GM19463 (cell line): ENCODE data around the gene NUP155.
"Not testable (repeated sequence)": the region's sequence is repeated elsewhere in the genome, so short reads cannot be mapped to it uniquely, and the experiment has no call there.

ENCODE experiments used
- ATAC-seq: cut with Tn5 transposase; IDR thresholded peaks from one replicate; pipeline ENCODE4 v1.9.1; 2021; ENCODE audit warnings: mild to moderate bottlenecking, moderate library complexity; ENCODE audit not compliant: unreplicated experiment

NUP155 gene

DNA sequence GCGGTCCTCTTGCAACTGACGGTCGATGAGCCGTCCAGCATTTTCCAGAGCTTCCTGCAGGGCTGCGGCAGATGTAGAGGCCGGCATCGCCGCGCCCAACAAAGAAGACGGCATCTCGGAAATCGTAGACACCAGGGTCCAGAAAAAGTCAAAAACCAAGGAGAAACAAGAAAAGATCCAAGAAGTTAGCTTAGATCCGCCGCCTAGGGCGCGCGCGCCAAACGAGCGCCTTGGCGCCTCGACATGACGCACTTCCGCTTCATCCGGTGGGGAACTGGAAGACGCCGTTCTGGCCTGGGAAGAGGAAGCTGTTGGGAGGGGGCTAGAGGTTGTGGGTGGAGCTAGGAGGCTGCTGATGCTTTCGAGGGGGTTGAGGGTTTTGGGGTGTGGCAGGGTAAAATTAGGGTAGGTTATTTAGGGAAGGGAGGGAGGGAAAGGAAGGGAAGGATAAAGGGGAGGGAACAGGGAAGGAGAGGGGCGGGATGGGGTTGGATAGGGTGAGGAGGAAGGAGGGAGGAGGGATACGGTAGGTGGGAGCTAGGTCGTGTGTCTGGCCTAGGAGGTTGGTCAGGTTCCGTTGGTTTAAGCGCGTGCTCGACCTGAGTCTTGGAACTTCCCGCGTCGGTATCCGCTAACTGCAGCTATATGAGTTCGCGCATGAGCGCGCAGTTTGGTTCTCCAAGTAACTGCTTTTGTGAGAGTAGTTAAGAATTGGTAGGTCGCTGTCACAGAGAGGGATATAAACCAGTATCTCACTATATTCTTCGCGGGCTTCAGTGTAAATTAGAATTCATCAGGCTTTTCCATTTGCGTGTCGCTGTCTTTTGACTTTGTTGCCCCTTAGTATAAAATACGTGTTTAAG, at the start of gene NUP155:
Gene NUP155, minus strand, starts transcription at position 243 of the 863 bp plus-strand sequence. Its CDS starts 129 bp downstream, at position 114.
- peak; percentile 95 for ATAC-seq

DNA sequence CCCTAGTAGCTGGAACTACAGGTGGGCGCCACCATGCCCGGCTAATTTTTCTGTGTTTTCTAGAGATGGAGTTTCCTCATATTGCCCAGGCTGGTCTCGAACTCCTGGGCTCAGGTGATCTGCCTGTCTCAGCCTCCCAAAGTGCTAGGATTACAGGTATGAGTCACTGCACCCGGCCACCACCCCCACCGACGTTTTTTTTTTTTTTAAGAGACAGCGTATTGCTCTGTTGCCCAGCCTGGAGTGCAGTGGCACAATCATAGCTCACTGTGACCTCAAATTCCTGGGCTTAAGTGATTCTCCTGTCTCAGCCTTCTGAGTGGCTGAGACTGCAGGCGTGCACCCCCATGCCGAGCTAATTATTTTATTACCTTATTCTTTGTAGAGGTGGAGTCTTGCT, 46.4 kb upstream of the NUP155 start:
- ATAC-seq, result no peak

DNA sequence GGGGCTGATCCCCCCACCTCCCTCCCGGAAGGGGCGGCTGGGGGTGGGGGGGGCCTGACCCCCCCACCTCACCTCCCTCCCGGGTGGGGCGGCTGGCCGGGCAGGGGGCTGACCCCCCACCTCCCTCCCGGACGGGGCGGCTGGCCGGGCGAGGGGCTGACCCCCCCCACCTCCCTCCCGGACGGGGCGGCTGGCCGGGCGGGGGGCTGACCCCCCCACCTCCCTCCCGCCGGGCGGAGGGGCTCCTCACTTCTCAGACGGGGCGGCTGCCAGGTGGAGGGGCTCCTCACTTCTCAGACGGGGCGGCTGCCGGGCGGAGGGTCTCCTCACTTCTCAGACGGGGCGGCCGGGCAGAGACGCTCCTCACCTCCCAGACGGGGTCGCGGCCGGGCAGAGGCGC, 44.5 kb upstream of the NUP155 start:
- ATAC-seq, result not testable (repeated sequence)

DNA sequence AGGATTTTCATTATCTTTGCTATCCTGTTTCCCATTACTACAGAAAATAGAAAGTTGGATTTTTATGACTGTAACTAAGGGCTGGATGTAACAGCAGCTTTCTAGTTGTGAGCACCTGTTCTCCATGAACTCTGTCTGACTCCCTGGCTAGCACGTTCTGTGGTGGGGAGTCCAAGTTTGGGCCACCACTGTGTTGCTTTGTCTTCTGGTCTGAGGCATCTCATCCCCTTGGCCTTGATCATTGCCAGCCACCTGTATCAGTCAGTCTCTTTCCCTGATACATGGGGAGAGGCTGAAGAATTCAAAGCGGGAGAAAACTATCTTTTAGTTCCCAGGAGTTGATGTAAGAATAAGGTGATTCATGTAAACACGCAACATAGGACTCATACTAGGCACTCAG, 41.6 kb upstream of the NUP155 start:
- ATAC-seq, result no peak

DNA sequence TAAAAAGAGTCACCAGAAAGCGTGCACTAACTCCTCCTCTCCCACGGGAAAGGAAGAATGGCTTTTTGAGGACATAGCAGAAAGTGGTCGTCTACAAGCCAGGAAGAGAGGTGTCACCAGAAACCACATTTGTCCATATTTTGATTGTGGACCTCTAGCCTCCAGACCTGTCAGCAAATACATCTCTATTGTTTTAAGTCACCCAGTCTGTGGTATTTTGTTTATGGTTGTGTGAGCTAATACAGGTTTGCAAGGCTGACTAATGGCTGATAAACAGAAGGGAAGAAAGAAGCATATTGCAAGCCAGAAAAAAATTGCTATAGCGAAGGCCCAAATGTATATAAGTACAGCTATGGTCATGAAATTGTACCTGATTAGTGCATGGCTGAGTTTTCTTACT, 29.6 kb upstream of the NUP155 start:
- no peak for ATAC-seq

DNA sequence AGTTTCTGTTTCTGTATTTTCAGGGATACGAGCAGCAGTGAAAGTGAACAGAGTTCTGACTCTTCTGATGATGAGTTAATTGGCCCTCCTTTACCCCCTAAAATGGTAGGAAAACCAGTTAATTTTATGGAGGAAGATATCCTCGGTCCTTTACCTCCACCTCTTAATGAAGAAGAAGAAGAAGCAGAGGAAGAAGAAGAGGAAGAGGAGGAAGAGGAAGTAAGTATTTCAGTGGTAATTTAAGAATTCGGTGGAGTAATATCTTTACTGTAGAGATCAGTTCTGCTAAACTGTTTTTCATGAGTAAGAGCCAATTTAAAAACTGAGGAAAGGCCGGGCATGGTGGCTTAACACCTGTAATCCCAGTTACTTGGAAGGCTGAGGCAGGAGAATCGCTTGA, 25.4 kb upstream of the NUP155 start:
- ATAC-seq, result no peak

DNA sequence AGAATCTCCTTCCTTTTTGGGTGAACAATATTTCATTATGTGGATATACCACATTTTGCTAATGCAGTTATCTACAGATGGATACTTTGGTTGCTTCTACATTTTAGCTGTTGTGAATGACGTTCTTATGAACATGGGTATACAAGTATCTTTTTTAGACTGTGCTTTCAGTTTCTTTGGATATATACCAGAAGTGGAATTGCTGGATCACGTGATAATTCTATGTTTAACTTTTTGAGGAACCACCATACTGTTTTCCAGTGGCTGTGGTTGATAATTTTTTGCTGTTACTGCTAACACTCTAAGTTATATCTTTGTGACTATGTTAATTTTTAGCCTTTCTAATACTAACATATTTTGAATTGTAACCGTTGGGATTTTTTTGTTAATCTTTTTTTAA, 20.7 kb upstream of the NUP155 start:
- ATAC-seq, result no peak

DNA sequence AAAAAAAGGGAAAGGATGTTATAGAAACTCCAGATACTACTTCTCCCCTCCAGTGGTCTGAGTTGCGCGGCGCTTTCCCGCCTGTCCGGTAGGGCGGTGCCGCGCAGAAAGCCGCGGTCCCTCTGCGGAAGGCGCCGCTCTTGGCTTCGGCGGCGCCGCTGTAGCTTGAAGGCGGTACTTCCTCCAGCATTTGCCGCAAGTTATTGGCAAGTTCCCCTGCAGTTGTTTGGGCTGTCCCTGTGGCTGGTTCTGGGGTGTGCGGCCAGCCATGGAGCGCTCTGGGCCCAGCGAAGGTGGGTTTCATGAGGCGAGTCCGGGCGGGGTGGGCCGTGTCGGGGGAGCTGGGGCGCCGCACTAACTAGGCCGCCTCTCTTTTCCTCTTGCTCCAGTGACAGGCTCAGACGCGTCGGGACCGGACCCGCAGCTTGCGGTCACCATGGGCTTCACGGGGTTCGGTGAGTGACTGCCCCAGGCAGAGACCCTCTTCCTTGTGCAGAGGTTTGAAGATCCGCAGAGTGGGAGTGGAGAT, 8.3 kb upstream of the NUP155 start, which contains the start of gene WDR70:
Gene WDR70, plus strand, starts transcription at position 219 of the 529 bp plus-strand sequence. Its CDS starts 50 bp downstream, at position 269.
- peak; percentile 99 for ATAC-seq

DNA sequence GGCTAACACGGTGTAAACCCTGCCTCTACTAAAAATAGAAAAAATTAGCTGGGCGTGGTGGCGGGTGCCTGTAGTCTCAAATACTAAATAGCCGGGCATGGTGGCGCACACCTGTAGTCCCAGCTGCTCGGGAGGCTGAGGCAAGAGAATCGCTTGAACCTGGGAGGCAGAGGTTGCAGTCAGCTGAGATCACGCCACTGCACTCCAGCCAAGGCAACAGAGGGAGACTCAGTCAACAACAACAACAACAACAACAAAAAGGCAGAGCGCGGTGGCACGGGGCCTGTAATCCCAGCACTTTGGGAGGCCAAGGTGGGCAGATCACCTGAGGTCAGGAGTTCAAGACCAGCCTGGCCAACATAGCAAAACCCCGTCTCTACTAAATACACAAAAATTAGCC, 7.2 kb upstream of the NUP155 start:
- ATAC-seq, result not testable (repeated sequence)

DNA sequence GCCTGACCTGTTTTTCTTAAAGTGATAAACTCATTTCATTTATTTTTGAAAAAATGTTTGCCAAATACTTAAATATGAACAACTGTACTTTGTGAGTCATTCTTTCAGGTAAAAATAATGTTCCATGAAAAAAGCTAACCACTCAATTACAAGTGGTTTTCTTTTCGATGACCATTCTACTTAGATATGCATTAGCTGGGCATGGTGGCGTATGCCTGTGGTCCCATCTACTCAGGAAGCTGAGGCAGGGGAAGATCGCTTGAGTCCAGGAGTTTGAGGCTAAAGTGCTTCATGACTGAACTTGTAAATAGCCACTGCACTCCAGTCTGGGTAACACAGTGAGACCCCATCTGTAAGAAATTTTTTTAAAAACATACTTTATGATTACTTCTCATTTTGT, 4.2 kb upstream of the NUP155 start:
- ATAC-seq, result no peak

DNA sequence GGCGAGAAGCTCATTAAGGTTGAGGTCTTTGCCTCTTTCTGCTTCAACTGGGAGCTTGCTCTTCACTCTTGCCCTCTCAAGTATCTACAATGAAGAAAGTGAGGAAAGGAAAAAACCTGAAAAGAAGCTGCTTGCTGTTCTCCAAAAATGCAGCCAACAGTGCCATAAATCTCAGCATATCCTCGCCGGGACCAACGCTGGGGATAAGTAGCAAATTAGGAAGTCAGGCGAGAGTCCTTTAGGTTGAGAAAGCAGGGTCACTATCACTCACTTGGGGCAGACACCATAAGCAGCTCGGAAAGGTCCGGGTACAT, 399 bp downstream of the NUP155 start:
- no peak for ATAC-seq

DNA sequence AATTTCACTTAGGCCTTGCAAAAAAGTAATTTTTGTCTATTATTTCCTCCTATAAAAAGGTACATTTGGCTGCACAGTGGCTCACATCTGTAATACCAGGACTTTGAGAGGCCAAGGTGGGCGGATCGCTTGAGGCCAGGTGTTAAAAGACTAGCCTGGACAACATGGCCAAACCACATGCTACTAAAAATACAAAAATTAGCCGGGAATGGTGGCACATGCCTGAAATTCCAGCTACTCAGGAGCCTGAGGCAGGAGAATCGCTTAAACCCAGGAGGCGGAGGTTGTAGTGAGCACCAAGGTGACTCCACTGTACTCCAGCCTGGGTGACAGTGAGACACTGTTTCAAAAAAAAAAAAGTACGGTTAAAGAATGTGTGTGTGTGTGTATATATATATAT, 15.7 kb downstream of the NUP155 start:
- ATAC-seq, result no peak

DNA sequence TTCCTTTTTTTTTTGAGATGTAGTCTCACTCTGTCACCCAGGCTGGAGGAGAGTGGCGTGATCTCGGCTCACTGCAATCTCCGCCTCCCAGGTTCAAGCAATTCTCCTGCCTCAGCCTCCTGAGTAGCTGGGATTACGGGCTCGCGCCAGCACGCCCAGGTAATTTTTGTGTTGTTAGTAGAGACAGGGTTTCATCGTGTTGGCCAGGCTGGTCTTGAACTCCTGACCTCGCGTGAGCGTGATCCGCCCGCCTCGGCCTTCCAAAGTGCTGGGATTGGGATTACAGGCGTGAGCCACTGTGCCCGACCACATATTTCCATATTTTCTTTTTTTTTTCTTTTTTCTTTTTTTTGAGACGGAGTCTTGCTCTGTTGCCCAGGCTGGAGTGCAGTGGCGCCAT, 28.2 kb downstream of the NUP155 start:
- not testable (repeated sequence) for ATAC-seq

DNA sequence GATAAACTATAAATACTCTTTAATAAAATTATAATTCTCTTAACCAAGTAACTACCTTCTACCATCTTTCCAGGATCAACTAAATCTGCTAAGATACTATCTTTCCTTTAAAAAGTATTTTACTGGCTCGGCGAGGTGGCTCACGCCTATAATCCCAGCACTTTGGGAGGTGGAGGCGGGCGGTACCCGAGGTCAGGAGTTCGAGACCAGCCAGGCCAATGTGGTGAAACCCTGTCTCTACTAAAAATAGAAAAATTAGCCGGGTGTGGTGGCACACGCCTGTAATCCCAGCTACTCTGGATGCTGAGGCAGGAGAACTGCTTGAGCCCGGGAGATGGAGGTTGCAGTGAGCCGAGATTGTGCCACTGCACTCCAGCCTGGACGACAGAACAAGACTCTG, 36.2 kb downstream of the NUP155 start:
- not testable (repeated sequence) for ATAC-seq

DNA sequence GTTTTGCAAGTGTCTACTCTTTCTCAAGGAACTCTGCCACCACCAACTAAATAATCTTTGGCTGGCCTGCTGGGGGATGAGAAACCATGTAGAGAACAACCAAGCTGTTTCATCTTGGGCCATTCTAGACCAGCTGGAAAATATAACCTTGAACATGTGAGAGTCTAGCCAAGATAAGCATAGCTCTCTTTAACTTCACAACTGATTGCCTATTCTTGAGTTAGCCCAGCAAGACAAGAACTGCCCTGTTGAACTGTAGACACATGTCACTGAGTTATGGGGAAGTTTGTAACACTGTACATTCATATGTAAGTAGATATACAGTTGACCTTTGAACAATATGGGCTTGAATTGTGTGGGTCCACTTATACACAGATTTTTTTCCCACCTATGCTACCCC, 44.4 kb downstream of the NUP155 start:
- no peak for ATAC-seq

DNA sequence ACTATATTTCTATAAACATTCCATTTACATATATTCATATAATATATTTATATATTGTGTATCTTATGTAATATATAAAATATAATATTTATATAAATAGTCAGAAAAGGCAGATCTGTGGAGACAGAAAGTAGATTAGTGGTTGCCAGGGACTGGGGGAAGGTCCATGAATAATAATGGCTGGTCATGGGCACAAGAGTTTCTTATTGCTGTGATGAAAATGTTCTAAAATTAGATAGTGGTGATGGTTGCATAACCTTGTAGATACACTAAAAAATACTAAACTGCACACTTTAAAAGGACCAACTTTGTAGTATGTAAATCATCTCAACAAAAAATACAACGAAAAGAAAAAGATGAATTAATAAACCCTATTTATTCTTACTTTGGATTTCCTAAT, 47.3 kb downstream of the NUP155 start:
- no peak for ATAC-seq

DNA sequence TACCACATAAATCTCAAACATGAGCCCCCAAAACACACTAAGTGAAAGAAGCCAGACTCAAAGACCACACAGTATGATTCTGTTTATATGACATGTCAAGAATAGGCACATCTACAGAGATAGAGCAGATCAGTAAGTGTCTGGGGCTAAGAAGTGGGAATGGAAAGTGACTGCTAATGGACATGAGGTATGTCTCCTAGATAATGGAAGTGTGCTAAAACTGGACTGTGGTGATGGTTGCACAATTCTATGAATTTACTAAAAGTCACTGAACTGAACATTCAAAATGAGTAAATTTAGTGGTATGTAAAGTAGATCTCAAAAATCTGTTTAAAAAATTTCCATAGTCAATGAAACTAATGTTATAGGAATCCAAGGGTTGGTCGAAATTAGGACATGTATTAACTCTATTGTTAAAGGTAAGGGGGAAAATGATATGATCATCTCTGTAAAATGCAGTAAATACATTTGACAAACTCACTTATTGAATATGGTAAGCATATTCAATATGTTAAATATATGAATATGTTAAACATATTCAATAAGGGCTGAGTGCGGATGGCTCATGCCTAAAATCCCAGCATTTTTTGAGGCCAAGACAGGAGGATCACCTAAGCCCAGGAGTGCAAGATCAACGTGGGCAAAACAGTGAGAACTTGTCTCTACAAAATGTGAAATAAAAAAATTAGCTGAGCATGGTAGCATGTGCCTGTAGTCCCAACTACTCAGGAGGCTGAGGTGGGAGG, 51.7 kb downstream of the NUP155 start:
- ATAC-seq, result no peak

DNA sequence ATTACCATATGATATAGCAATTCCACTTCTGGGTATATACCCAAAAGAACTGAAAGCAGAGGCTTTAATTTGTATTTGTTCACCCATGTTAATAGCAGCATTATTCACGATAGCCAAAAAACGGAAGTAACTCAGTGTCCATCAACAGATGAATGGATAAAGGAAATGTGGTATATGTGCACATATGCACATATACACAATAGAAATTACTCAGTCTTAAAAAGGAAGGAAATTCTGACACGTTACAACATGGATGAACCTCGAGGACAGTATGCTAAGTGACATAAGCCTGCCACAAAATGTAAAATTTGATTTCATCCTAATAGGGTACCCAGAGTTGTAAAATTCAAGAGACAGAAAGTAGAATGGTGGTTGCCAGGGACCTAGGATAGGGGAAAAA, 54.9 kb downstream of the NUP155 start:
- no peak for ATAC-seq

DNA sequence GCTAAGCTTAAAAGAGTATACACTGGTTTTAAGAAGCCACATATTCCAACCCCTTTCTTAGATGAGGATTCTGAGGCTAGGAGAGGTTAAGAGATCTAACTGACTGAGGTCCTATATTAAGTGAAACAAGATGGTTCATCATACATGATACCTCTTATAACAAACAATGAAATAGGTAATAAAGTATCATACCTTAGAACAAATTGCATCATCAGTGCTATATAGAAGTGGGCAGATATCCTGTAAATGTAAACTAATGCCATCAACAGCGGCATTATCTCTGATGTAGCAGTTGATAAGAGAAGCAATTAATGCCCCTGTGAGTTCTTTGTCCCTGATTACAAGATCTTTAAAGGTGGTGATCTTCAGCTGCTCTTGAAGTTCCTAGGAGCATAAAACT, 60.5 kb downstream of the NUP155 start:
- no peak for ATAC-seq

DNA sequence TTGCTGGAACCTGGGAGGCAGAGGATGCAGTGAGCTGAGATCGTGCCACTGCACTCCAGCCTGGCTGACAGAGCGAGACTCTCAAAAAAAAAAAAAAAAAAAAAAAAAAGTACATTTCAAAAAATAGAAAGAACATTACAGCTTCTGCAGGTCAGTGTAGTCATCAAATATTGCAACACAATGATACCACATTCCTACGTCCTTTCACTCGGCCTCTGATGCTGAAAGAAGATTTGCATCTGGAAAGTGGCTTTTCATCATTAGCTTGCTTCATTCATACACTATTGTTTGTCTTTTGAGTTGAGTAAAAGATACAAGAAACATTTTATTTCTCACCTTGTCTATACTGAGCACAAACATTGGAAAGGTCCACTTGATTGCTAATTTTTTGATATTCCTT, 62.1 kb downstream of the NUP155 start:
- ATAC-seq, result no peak

DNA sequence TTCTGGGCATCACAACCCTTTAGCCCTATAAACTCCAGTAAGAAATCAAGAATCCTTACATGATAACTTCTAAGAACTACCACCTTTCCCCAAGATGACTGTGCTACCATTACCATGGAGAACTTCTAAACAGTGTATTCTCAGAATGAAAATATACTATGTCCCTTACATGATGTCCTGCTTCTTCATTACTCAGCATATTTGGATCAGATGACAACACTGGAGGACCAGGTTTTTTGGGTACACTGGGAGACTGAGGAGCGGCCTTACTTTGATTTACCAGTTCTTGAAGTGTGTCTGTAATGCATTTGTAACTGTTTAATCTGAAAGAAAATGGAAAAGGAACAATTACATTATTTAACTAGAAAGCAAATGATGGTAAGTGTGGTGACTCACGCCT, 66.0 kb downstream of the NUP155 start:
- ATAC-seq, result no peak

DNA sequence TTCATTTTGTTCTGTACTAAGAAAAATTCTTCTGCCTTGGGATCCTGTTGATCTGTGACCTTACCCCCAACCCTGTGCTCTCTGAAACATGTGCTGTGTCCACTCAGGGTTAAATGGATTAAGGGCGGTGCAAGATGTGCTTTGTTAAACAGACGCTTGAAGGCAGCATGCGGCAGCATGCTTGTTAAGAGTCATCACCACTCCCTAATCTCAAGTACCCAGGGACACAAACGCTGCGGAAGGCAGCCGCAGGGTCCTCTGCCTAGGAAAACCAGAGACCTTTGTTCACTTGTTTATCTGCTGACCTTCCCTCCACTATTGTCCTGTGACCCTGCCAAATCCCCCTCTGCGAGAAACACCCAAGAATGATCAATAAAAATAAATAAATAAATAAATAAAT, 74.6 kb downstream of the NUP155 start:
- not testable (repeated sequence) for ATAC-seq
